Measurements from ENCODE around the gene VHLL.
A peak's percentile ranks its signal among the peaks of the same experiment; 100 is the strongest.

Gene VHLL

GRCh38 chr1:156289857-156290256, 9.2 kb downstream of the VHLL start:
- no peak for DNase-seq

GRCh38 chr1:156286061-156286460, 13.0 kb downstream of the VHLL start:
- no peak for DNase-seq

- no peak for DNase-seq
Observed at GRCh38 chr1:156285437-156285836, 13.7 kb downstream of the VHLL start.

GRCh38 chr1:156284757-156285156, 14.3 kb downstream of the VHLL start:
- no peak for DNase-seq

GRCh38 chr1:156284112-156284511, 15.0 kb downstream of the VHLL start, which contains the start of gene TMEM79:
TMEM79 (plus strand) TSS chr1:156284325; CDS start chr1:156285227, 902 bp downstream.
- no peak for DNase-seq

- DNase-seq = no peak
Observed at GRCh38 chr1:156283521-156283920, 15.6 kb downstream of the VHLL start.

GRCh38 chr1:156282479-156283222, 16.5 kb downstream of the VHLL start, which contains the start of gene SMG5:
SMG5 (minus strand) TSS chr1:156282825; CDS start chr1:156282680, 145 bp downstream.
- peak; percentile 83 for DNase-seq

- no peak for DNase-seq
Observed at GRCh38 chr1:156281693-156282478, 17.2 kb downstream of the VHLL start.

DNA sequence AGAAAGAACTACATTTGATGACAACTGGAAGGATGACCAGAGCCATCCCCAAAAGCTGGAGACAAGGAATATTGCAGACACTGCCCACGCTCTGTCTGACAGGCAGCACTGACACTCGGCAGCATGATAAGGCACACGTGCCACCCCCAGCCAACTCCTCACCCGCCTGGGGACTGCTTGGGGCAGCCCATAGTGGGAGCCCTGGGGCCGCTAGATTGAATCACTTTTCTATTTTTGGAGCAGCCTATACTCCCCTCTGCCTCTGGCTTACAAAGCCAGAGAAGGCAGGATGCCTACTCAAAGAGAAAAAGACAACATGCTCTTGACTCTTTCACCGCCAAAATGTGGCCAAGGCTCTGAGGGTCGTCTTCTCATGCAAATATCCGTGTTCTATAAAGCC, 17.8 kb downstream of the VHLL start:
- no peak for DNase-seq

DNA sequence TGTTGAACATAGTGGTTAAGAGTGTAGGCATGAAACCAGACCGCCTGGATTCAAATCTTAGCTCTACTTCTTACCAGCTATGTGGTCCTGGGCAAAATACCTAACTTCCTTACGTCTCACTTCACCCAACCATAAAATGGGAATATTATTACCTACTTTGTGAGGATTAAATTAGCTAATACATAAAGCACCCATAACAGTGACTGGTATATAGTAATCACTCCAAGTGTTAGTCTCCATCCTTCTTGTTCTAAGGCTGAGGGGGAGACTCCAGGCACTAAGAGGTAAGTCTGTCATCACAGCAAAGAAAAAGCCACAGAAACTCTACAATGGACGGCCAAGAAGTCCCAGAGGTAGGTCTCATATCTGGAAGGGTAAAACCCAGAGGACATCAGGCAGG, 19.3 kb downstream of the VHLL start:
- no peak for DNase-seq

DNA sequence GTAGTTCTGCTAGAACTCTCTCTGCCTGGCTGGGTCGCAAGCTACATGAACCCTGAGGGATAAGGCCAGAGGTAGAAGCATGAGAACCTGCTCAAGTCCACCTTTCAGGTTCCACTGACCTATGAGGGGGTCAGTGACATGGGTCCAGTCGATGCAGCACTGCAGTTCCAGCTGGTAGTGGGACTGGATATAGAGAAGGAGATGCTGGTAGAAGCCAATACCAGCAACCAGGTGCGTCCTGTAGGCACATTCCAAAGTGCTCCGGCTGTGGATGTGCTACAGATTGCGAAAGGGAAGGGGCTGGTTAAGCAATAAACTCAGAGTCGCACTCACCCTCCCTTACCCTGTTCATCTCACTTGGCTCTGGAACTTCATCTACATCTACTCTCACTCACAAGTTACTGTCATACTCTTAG, 22.1 kb downstream of the VHLL start:
- no peak for DNase-seq

- no peak for DNase-seq
Observed at GRCh38 chr1:156276532-156276931, 22.6 kb downstream of the VHLL start.

- DNase-seq = no peak
Observed at GRCh38 chr1:156270314-156270713, 28.8 kb downstream of the VHLL start.

GRCh38 chr1:156268336-156268735, 30.8 kb downstream of the VHLL start:
- DNase-seq = no peak

- DNase-seq = no peak
Observed at GRCh38 chr1:156266051-156266450, 33.1 kb downstream of the VHLL start.

- no peak for DNase-seq
Observed at GRCh38 chr1:156263288-156263655, 35.8 kb downstream of the VHLL start.

- DNase-seq = no peak
Observed at GRCh38 chr1:156262461-156263287, 36.4 kb downstream of the VHLL start.

- no peak for DNase-seq
Observed at GRCh38 chr1:156260896-156261295, 38.2 kb downstream of the VHLL start.

GRCh38 chr1:156259805-156260204, 39.3 kb downstream of the VHLL start:
- no peak for DNase-seq

DNA sequence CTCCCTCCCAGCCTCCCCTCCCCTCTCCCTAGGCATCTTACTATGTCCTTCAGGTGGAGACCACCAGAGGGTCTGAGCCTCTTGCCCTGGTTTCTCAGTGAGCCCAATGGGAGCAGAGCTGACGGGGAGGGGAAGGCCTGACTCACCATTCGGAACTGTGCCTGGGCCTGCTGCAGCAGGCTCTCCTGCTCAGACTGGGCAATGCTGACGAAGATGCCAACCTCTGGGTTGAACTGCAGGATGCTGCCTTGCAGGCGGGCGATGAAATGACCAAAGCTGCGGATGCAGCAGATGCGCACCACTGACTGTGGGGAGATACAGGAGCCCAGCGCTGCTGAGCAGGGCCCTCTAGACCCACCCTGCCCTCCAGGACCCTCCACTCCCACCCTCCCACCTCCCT, 40.2 kb downstream of the VHLL start:
- no peak for DNase-seq

DNA sequence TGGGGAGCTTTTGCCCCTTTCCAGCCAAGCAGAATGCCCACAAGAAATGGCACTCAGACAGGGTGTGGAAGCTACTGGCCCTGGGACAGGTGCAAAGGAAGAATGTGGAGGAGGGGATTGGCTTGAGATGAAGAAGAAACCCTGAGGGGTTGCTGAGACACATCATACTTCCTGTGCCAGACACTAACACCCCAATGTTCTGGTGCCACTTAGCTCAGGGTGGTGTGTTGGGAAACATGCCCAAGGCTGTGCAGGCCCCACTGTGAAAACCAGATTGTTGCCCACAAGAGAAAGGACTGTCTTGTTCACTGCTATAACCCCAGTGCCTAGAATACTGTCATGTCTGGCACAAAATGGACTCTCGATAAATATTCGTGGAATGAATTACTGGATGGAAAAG, 41.4 kb downstream of the VHLL start:
- no peak for DNase-seq

DNA sequence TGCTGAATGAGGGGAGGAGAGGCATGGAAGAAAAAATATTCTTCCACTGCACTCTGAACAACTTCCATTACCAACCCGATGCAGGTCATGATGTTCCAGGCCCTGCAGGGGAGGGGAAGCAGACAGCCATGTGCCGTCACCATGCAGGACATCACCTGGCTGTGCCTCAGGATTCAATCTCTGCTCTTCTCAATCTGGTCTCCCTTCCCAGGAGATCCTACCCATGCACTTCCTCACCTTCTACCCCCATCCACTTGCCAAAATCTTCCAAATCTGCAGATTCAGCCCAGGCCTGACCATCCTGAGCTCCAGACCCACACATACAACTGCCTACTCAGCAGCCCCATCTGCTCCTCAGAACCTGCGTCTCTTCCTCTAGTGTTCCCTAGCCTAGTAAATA, 45.5 kb downstream of the VHLL start:
- no peak for DNase-seq

GRCh38 chr1:156251527-156251926, 47.6 kb downstream of the VHLL start:
- no peak for DNase-seq

Measured in activated gamma-delta T cell (primary cell).